SK-N-SH (cell line): ENCODE data around the gene NCS1. TPM values are rescaled to one million over a fixed set of nuclear protein-coding genes. Genes with fewer than 3 reads are reported as not detected.

Source experiments
- CTCF ChIA-PET: fragments of 300-600, 350-600 bp; formaldehyde crosslinking; extraction: SDS; loops from one replicate; lab custom pipeline; 2021; lab: Yijun Ruan, JAX
- POLR2A ChIA-PET: fragments of 350-600 bp; sonication (Branson Sonifier 250); formaldehyde crosslinking; extraction: SDS; loops from one replicate; lab custom pipeline; 2020; ENCODE audit warnings: antibody characterized with exemption, inconsistent platforms; lab: Yijun Ruan, JAX
- DNase-seq: peaks from one replicate; pipeline ENCODE4 v3.0.0; 2012
- H2AFZ ChIP-seq: fragments of 200-600 bp; sonication (generic); 2 replicates; pipeline ENCODE4 v1.8.1; 2016; ENCODE audit warnings: antibody characterized with exemption, mild to moderate bottlenecking, low read depth
- H3F3A ChIP-seq: fragments of 200-600 bp; sonication (generic); replicated peaks from 2 replicates; pipeline ENCODE3; 2016; ENCODE audit warnings: antibody characterized with exemption, mild to moderate bottlenecking; ENCODE audit not compliant: insufficient read depth
- H3K27ac ChIP-seq, 2 experiments: fragments of 200-500 bp in 1 of 2; fragments of 200-600 bp in 1 of 2; sonication (Bioruptor generic) in 1 of 2; sonication (generic), shearing (Covaris generic) in 1 of 2; 2 replicates each; pipeline versions ENCODE4 v1.5.1 to v1.6.1; 2014 to 2016; ENCODE audit warnings: low read depth in 2 of 2, inconsistent platforms in 1 of 2, low read length in 1 of 2, mild to moderate bottlenecking in 1 of 2, mixed read lengths in 1 of 2
- H3K27me3 ChIP-seq: fragments of 200-600 bp; sonication (generic), shearing (Covaris generic); 2 replicates; pipeline ENCODE4 v1.6.1; 2016; ENCODE audit warnings: mixed run types; ENCODE audit not compliant: insufficient read depth
- H3K36me3 ChIP-seq, 2 experiments: fragments of 200-500 bp in 1 of 2; fragments of 200-600 bp in 1 of 2; sonication (Bioruptor generic) in 1 of 2; sonication (generic) in 1 of 2; replicated peaks in 1 of 2; 2 replicates each; pipeline versions ENCODE3 to v1.5.1; 2014 to 2016; ENCODE audit warnings: low read length in 1 of 2, mild to moderate bottlenecking in 1 of 2; ENCODE audit not compliant: insufficient read depth in 2 of 2, control insufficient read depth in 1 of 2
- H3K4me1 ChIP-seq, 2 experiments: fragments of 200-500 bp in 1 of 2; fragments of 200-600 bp in 1 of 2; sonication (Bioruptor generic) in 1 of 2; sonication (generic), shearing (Covaris generic) in 1 of 2; 2 replicates each; pipeline versions ENCODE4 v1.5.1 to v1.6.1; 2014 to 2016; ENCODE audit warnings: low read depth in 1 of 2, low read length in 1 of 2, mixed run types in 1 of 2; ENCODE audit not compliant: insufficient read depth in 2 of 2, control insufficient read depth in 1 of 2
- H3K4me2 ChIP-seq: fragments of 200-600 bp; sonication (generic), shearing (Covaris generic); 2 replicates; pipeline ENCODE4 v1.6.1; 2017; ENCODE audit warnings: mixed run types
- H3K4me3 ChIP-seq, 2 experiments: fragments of 200-500 bp in 1 of 2; fragments of 200-600 bp in 1 of 2; sonication (Bioruptor generic) in 1 of 2; sonication (generic), shearing (Covaris generic) in 1 of 2; 2 replicates each; pipeline versions ENCODE4 v1.5.1 to v1.8.1; 2014 to 2016; ENCODE audit warnings: low read depth in 2 of 2, inconsistent platforms in 1 of 2, low read length in 1 of 2, mild to moderate bottlenecking in 1 of 2, mixed read lengths in 1 of 2, moderate library complexity in 1 of 2
- H3K79me2 ChIP-seq: fragments of 200-600 bp; sonication (generic); 2 replicates; pipeline ENCODE4 v1.8.1; 2017; ENCODE audit warnings: mild to moderate bottlenecking; ENCODE audit not compliant: insufficient read depth
- H3K9ac ChIP-seq: fragments of 200-600 bp; sonication (generic); 2 replicates; pipeline ENCODE4 v1.6.1; 2017; ENCODE audit warnings: mixed run types
- H3K9me2 ChIP-seq: fragments of 200-600 bp; sonication (generic); 2 replicates; pipeline ENCODE4 v1.6.1; 2017; ENCODE audit warnings: mixed run types
- H3K9me3 ChIP-seq: fragments of 200-600 bp; sonication (generic); 2 replicates; pipeline ENCODE4 v1.6.1; 2017; ENCODE audit warnings: mixed run types, mild to moderate bottlenecking, moderate library complexity
- H4K20me1 ChIP-seq: fragments of 200-600 bp; sonication (generic); 2 replicates; pipeline ENCODE4 v1.6.1; 2017; ENCODE audit warnings: mild to moderate bottlenecking, mixed run types; ENCODE audit not compliant: insufficient read depth
- CHD2 ChIP-seq: fragments of 150-350 bp; IDR thresholded peaks from 2 replicates; pipeline ENCODE4 v1.6.1; 2018; ENCODE audit warnings: low read length; ENCODE audit not compliant: partially characterized antibody
- ELF1 ChIP-seq: IDR thresholded peaks from 2 replicates; pipeline ENCODE4 v1.4.0; 2012
- EP300 ChIP-seq, 2 experiments: IDR thresholded peaks; 2 replicates each; pipeline versions ENCODE4 v1.4.0 to v1.6.1; 2012; ENCODE audit warnings: borderline replicate concordance in 1 of 2, low read depth in 1 of 2, low read length in 1 of 2
- FOSL2 ChIP-seq: IDR thresholded peaks from 2 replicates; pipeline ENCODE4 v1.4.0; 2012; ENCODE audit warnings: low read depth, mild to moderate bottlenecking, moderate library complexity, borderline replicate concordance
- FOXM1 ChIP-seq: IDR thresholded peaks from 2 replicates; pipeline ENCODE4 v1.4.0; 2012; ENCODE audit warnings: low read depth, mild to moderate bottlenecking
- GABPA ChIP-seq: IDR thresholded peaks from 2 replicates; pipeline ENCODE4 v1.4.0; 2012; ENCODE audit warnings: low read depth, mild to moderate bottlenecking
- NFIC ChIP-seq: IDR thresholded peaks from 2 replicates; pipeline ENCODE4 v1.4.0; 2012; ENCODE audit warnings: borderline replicate concordance
- NRF1 ChIP-seq: IDR thresholded peaks from 2 replicates; pipeline ENCODE4 v1.6.1; 2012; ENCODE audit warnings: low read depth, mild to moderate bottlenecking, low read length
- SIN3A ChIP-seq: IDR thresholded peaks from 2 replicates; pipeline ENCODE4 v1.6.1; 2012; ENCODE audit warnings: low read depth, mild to moderate bottlenecking, low read length, moderate library complexity, borderline replicate concordance
- SMC3 ChIP-seq: IDR thresholded peaks from 2 replicates; pipeline ENCODE4 v1.6.1; 2012; ENCODE audit warnings: low read depth, low read length, improper control_type of control experiment
- TAF1 ChIP-seq: IDR thresholded peaks from 2 replicates; pipeline ENCODE4 v1.6.1; 2012; ENCODE audit warnings: low read depth, mild to moderate bottlenecking, low read length, moderate library complexity, borderline replicate concordance
- WGBS: methylation state at CpG from one replicate; pipeline ENCODE4 v1.1.6; 2017; ENCODE audit warnings: low lambda C conversion rate; 5-methylcytosine and 5-hydroxymethylcytosine counted together
- polyA plus RNA-seq, 3 experiments: library from polyadenylated mRNA; depleted of rRNA; stranded (reverse); fragments of >200 nt; gene quantifications; 2 replicates each; pipeline ENCODE4 v1.2.3, GENCODE V29; 2012
- TF ChIP-seq, protein P1 (sequence below): IDR thresholded peaks from 2 replicates; pipeline ENCODE4 v1.4.0; 2012; ENCODE audit warnings: low read depth, borderline replicate concordance
- TF ChIP-seq, protein P2 (sequence below): fragments of 150-350 bp; IDR thresholded peaks from 2 replicates; pipeline ENCODE4 v1.6.1; 2016; ENCODE audit warnings: mild to moderate bottlenecking, low read depth, low read length
- TF ChIP-seq, protein P3 (sequence below): IDR thresholded peaks from 2 replicates; pipeline ENCODE4 v1.4.0; 2012; ENCODE audit warnings: low read depth, borderline replicate concordance
- TF ChIP-seq, protein P4 (sequence below): IDR thresholded peaks from 2 replicates; pipeline ENCODE4; 2012
- TF ChIP-seq, protein P5 (sequence below): fragments of 200-600 bp; sonication (generic); IDR thresholded peaks from 2 replicates; pipeline ENCODE4 v1.6.1; 2017; ENCODE audit warnings: antibody characterized with exemption, mild to moderate bottlenecking, moderate library complexity
- TF ChIP-seq, protein P6 (sequence below): IDR thresholded peaks from 2 replicates; pipeline ENCODE4 v1.4.0; 2012; ENCODE audit warnings: low read depth
- TF ChIP-seq, protein P7 (sequence below): IDR thresholded peaks from 2 replicates; pipeline ENCODE4 v1.6.1; 2012; ENCODE audit warnings: mild to moderate bottlenecking, low read depth, low read length, moderate library complexity

NCS1 gene
- polyA plus RNA-seq, 1 of the 3 experiments (the other 2 are of a cell fraction): 40.6 TPM

DNA sequence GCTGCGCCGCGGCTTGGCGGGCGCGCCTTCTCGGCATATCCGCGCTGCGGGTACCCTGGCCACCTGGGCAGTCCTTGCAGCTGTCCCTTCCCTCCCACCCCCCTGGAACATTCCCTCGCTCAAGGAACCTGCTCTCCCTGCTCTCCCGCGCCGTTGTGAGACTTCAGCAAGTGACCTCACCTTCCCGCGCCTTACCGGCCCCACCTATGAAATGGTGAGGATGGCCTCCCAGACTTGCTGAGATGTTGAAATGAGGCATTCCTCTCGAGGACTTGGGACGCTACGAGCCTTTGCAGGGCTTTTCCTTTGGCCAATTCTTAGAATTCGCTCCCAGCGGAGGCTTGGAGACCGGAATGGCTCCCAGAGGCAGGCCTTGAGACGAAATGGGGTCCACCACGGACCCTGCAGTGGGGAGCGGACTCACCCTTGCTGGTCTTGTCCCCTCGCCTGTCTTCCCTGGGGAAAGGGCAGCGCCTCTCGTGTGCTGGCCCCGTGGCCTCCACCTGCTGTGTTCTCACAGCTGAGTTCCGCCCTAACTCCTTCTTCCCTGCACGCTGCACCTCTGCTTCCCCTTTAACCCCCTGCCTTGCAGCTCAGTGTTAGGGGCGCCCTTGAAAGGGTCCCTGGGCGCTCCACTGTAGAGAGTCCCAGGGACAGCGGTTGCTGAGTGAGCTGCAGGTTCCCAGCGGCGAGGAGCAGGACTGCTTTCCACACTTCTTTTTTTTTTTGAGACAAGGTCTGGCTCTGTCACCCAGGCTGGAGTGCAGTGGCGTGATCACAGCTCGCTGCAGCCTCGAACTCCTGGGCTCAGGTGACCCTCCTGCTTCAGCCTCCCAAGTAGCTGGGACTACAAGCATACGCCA is 94.3 kb downstream of the NCS1 start:
- H3K27me3 ChIP-seq: peaks cover 48% of the 10 kb centered on the region
- 81% methylated on average over 32 of the region's 41 CpGs for WGBS
- H3K9me3 ChIP-seq: no peaks in the 10 kb centered on the region
- no peaks in the 10 kb centered on the region for H3K79me2 ChIP-seq
- H3K36me3 ChIP-seq: no peaks in the 10 kb centered on the region
- no peaks in the 10 kb centered on the region for H4K20me1 ChIP-seq
- peak overlapping the region in 1 of 2 experiments; percentile 39; a peak in 1 of 4 replicates for H3K4me3 ChIP-seq
- no peak overlapping the region for H2AFZ ChIP-seq
- no peaks in the 10 kb centered on the region for H3F3A ChIP-seq
- no peak overlapping the region for H3K9ac ChIP-seq
- DNase-seq: no peak
- TF ChIP-seq FOSL2 (no peak), CHD2 (no peak), EP300 (IDR thresholded peaks at IDR 0.05; ENCODE audit: borderline replicate concordance in 1 of 2, low read depth in 1 of 2, low read length in 1 of 2) (no peak), SIN3A (no peak), FOXM1 (no peak), TAF1 (no peak), SMC3 (no peak), ELF1 (no peak), NFIC (no peak), NRF1 (no peak), GABPA (no peak)
- TF ChIP-seq, protein P1, sequence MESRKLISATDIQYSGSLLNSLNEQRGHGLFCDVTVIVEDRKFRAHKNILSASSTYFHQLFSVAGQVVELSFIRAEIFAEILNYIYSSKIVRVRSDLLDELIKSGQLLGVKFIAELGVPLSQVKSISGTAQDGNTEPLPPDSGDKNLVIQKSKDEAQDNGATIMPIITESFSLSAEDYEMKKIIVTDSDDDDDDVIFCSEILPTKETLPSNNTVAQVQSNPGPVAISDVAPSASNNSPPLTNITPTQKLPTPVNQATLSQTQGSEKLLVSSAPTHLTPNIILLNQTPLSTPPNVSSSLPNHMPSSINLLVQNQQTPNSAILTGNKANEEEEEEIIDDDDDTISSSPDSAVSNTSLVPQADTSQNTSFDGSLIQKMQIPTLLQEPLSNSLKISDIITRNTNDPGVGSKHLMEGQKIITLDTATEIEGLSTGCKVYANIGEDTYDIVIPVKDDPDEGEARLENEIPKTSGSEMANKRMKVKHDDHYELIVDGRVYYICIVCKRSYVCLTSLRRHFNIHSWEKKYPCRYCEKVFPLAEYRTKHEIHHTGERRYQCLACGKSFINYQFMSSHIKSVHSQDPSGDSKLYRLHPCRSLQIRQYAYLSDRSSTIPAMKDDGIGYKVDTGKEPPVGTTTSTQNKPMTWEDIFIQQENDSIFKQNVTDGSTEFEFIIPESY: no peak
- TF ChIP-seq, protein P2, sequence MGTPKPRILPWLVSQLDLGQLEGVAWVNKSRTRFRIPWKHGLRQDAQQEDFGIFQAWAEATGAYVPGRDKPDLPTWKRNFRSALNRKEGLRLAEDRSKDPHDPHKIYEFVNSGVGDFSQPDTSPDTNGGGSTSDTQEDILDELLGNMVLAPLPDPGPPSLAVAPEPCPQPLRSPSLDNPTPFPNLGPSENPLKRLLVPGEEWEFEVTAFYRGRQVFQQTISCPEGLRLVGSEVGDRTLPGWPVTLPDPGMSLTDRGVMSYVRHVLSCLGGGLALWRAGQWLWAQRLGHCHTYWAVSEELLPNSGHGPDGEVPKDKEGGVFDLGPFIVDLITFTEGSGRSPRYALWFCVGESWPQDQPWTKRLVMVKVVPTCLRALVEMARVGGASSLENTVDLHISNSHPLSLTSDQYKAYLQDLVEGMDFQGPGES: no peak
- TF ChIP-seq, protein P3, sequence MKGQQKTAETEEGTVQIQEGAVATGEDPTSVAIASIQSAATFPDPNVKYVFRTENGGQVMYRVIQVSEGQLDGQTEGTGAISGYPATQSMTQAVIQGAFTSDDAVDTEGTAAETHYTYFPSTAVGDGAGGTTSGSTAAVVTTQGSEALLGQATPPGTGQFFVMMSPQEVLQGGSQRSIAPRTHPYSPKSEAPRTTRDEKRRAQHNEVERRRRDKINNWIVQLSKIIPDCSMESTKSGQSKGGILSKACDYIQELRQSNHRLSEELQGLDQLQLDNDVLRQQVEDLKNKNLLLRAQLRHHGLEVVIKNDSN: no peak
- TF ChIP-seq, protein P4, sequence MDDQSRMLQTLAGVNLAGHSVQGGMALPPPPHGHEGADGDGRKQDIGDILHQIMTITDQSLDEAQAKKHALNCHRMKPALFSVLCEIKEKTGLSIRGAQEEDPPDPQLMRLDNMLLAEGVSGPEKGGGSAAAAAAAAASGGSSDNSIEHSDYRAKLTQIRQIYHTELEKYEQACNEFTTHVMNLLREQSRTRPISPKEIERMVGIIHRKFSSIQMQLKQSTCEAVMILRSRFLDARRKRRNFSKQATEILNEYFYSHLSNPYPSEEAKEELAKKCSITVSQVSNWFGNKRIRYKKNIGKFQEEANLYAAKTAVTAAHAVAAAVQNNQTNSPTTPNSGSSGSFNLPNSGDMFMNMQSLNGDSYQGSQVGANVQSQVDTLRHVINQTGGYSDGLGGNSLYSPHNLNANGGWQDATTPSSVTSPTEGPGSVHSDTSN: no peak
- TF ChIP-seq, protein P5, sequence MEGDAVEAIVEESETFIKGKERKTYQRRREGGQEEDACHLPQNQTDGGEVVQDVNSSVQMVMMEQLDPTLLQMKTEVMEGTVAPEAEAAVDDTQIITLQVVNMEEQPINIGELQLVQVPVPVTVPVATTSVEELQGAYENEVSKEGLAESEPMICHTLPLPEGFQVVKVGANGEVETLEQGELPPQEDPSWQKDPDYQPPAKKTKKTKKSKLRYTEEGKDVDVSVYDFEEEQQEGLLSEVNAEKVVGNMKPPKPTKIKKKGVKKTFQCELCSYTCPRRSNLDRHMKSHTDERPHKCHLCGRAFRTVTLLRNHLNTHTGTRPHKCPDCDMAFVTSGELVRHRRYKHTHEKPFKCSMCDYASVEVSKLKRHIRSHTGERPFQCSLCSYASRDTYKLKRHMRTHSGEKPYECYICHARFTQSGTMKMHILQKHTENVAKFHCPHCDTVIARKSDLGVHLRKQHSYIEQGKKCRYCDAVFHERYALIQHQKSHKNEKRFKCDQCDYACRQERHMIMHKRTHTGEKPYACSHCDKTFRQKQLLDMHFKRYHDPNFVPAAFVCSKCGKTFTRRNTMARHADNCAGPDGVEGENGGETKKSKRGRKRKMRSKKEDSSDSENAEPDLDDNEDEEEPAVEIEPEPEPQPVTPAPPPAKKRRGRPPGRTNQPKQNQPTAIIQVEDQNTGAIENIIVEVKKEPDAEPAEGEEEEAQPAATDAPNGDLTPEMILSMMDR: no peak
- TF ChIP-seq, protein P6, sequence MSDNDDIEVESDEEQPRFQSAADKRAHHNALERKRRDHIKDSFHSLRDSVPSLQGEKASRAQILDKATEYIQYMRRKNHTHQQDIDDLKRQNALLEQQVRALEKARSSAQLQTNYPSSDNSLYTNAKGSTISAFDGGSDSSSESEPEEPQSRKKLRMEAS: no peak
- TF ChIP-seq, protein P7, sequence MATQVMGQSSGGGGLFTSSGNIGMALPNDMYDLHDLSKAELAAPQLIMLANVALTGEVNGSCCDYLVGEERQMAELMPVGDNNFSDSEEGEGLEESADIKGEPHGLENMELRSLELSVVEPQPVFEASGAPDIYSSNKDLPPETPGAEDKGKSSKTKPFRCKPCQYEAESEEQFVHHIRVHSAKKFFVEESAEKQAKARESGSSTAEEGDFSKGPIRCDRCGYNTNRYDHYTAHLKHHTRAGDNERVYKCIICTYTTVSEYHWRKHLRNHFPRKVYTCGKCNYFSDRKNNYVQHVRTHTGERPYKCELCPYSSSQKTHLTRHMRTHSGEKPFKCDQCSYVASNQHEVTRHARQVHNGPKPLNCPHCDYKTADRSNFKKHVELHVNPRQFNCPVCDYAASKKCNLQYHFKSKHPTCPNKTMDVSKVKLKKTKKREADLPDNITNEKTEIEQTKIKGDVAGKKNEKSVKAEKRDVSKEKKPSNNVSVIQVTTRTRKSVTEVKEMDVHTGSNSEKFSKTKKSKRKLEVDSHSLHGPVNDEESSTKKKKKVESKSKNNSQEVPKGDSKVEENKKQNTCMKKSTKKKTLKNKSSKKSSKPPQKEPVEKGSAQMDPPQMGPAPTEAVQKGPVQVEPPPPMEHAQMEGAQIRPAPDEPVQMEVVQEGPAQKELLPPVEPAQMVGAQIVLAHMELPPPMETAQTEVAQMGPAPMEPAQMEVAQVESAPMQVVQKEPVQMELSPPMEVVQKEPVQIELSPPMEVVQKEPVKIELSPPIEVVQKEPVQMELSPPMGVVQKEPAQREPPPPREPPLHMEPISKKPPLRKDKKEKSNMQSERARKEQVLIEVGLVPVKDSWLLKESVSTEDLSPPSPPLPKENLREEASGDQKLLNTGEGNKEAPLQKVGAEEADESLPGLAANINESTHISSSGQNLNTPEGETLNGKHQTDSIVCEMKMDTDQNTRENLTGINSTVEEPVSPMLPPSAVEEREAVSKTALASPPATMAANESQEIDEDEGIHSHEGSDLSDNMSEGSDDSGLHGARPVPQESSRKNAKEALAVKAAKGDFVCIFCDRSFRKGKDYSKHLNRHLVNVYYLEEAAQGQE: no peak
- H3K4me1 ChIP-seq: peaks cover 0 to 32% of the 10 kb centered on the region in 2 experiments; a peak in 1 of 4 replicates
- no peak overlapping the region for H3K27ac ChIP-seq
- no peak overlapping the region for H3K4me2 ChIP-seq
- ChIA-PET POLR2A (no interaction called here), CTCF (interaction anchor here (0.6 to 7.1 kb wide), 9 partner anchors 12 to 75 kb away, joined by 3 to 69 read pairs (median 4); no protein-coding TSS in a partner anchor)
- H3K9me2 ChIP-seq: no peaks in the 10 kb centered on the region
